ENCODE data around the gene CCT3.

Gene CCT3

DNA sequence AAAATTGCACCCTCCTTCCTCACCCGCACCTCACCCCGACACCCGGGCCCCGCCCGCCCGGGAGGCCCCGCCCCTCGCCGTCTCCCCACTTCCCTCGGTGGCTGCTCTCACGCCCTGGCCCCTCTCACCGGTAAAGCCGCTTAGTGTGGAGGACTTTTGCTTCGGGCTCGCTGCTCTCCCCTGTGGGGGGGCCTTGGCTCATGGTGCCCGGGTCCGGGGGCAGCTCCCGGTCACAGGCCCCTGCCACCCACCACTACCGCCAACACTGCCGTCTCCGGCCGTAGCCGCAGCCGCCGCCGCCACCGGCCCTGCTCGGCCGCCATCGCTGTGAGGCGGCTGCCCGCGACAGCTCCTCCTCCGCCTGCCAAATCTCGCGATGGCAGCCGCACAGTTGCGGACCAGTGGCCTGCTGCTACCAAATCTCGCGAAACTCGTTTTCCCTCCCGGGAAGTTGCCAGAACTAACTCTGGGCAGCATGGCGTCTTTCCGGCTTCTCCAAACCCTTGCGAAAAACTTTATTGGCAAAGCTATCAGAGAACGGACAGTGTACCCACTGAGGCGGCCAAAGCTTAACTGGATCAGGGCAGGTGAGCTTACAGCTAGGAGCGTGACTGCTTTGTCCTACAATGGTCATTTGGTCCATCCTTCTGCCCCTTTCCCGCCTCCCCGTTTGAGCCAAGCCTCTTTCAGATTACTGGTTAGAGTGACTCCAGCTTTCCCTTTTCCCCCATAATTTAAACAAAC, 55.4 kb downstream of the CCT3 start, which contains the start of gene SMG5:
SMG5 (minus strand) TSS at position 347 of the 744 bp plus-strand sequence; CDS start at position 202, 145 bp downstream.
- peak; percentile 93 for DNase-seq (ENCODE audit: low read depth, low spot score)

DNA sequence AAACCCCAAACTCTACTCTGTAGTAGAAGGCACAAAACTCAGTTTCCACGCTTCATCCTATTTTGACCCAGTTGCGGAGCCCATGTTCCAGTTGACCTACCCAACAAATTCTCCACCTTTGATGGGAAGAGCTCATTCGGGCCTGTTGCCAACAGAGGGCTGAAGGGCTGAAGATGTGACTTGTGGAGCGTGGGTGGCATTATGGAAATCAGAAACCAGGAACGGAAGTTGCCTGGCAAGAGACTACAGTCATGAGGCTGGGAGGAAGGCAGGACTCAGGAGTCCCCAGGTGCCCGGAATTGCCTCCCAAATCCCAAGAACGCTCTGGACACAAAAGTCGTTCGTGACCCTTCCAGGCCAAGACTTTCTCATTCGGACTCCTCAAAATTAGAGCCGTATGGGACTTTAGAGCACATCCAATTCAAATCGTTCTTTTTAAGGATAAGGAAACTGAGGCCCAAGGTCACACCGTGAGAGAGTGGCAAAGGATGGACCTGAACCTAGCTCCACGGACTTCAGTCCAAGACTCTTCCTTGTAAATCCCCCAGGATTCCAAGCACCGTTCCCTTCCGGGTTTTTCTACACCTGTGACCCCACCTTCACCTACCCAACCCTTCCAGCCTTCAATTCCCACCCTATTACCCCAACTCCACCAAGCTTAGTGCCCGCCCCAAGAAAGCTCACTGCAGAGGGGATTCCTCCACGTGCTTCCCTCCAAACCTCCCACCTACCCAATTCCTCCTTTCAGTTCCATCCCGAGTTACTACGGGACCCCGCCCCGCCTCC, 56.2 kb downstream of the CCT3 start:
- DNase-seq (ENCODE audit: low read depth, low spot score) = no peak

DNA sequence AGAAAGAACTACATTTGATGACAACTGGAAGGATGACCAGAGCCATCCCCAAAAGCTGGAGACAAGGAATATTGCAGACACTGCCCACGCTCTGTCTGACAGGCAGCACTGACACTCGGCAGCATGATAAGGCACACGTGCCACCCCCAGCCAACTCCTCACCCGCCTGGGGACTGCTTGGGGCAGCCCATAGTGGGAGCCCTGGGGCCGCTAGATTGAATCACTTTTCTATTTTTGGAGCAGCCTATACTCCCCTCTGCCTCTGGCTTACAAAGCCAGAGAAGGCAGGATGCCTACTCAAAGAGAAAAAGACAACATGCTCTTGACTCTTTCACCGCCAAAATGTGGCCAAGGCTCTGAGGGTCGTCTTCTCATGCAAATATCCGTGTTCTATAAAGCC, 56.8 kb downstream of the CCT3 start:
- DNase-seq (ENCODE audit: low read depth, low spot score) = no peak

DNA sequence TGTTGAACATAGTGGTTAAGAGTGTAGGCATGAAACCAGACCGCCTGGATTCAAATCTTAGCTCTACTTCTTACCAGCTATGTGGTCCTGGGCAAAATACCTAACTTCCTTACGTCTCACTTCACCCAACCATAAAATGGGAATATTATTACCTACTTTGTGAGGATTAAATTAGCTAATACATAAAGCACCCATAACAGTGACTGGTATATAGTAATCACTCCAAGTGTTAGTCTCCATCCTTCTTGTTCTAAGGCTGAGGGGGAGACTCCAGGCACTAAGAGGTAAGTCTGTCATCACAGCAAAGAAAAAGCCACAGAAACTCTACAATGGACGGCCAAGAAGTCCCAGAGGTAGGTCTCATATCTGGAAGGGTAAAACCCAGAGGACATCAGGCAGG, 58.3 kb downstream of the CCT3 start:
- DNase-seq (ENCODE audit: low read depth, low spot score) = no peak

DNA sequence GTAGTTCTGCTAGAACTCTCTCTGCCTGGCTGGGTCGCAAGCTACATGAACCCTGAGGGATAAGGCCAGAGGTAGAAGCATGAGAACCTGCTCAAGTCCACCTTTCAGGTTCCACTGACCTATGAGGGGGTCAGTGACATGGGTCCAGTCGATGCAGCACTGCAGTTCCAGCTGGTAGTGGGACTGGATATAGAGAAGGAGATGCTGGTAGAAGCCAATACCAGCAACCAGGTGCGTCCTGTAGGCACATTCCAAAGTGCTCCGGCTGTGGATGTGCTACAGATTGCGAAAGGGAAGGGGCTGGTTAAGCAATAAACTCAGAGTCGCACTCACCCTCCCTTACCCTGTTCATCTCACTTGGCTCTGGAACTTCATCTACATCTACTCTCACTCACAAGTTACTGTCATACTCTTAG, 61.1 kb downstream of the CCT3 start:
- no peak for DNase-seq (ENCODE audit: low read depth, low spot score)

DNA sequence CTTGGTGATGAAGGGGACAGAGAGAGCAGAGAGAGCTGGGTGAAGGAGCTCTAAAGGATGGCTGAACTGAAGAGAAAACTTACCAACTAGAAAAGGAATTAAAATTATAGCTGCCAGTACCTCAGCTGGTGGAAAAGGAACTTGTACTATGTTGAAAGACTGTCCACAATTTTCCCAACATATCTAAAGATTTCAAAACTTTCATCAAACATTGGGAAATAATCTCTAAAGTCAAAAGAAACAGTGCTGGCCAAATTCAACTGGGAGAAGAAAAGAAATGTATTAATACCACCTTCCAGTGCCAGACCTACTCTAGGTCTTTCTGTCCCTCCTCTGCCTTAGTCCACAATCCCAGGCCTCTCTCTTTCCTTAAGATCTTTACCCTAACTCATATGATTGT, 61.6 kb downstream of the CCT3 start:
- DNase-seq (ENCODE audit: low read depth, low spot score) = no peak

DNA sequence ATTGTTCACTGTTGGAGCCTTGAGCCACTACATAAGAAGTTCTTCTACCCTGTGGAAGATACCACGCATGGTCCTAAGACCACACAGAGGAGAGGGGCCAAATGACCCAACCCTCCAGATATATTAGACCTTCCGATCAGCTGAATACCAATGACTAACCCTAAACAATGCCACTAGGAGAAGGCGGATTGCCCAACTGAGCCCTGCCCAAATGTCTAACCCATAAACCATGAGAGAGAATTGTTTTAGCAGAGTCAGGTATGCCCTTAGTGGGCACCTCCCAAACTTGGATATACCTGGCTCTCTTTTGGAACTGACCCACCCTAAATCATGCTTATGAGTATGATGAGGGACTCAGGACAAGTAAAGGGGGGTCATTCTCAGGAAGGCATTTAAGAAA, 67.8 kb downstream of the CCT3 start:
- DNase-seq (ENCODE audit: low read depth, low spot score) = no peak

DNA sequence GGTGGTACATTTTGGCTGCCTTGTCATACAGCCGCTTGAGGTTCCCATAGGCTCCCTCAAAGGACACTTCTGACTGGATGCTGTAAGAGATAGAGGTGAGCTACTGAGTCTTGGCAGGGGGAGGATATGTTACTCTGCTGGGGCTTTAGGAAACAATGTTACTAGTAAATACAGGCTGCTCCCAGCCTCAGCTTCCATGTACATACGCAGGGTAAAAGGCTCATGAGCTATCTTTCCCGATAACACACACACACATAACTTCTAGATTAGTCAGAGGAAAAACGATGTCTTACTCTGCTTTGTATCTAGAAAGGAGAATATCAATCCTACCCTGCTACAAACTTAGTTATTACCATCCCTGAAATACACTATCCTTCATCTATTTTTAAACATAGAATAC, 69.8 kb downstream of the CCT3 start:
- DNase-seq (ENCODE audit: low read depth, low spot score) = no peak

DNA sequence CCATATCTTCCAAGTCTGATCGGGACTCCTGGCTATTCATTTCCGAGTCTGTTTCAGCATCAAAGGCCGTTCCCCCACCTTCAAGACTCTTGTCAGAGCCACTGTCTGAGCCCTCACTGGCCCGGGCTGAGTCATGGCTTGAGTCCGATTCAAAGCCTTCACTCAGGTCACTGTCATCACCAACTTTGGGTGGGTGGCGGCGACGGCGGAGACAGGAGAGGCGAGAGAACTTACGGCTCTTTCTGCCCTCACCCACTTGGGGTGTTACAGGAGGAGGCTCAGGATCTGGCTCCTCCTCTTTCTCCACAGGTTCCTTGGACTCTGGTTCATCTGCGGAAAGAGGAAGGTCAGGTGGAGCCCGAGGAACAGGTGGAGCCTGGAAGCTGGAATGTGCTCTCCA, 72.0 kb downstream of the CCT3 start:
- no peak for DNase-seq (ENCODE audit: low read depth, low spot score)

DNA sequence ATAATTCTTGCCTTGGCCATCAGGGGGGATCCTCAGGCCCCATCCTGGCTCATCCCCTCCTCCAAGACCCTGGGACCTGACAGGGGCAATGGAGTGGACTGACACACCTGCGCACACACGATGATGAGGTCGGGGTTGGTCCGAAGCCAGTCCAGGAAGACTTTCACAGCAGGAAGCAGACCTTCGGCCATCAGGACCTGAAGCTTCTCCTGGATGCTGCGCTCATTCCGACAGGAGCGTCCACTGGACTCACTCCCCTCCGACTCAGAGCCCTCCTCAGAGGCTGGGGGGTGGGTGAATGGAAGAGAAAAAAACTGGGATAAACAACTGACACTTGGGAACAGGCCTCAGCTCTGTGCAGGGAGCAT, 74.8 kb downstream of the CCT3 start:
- DNase-seq (ENCODE audit: low read depth, low spot score) = no peak

DNA sequence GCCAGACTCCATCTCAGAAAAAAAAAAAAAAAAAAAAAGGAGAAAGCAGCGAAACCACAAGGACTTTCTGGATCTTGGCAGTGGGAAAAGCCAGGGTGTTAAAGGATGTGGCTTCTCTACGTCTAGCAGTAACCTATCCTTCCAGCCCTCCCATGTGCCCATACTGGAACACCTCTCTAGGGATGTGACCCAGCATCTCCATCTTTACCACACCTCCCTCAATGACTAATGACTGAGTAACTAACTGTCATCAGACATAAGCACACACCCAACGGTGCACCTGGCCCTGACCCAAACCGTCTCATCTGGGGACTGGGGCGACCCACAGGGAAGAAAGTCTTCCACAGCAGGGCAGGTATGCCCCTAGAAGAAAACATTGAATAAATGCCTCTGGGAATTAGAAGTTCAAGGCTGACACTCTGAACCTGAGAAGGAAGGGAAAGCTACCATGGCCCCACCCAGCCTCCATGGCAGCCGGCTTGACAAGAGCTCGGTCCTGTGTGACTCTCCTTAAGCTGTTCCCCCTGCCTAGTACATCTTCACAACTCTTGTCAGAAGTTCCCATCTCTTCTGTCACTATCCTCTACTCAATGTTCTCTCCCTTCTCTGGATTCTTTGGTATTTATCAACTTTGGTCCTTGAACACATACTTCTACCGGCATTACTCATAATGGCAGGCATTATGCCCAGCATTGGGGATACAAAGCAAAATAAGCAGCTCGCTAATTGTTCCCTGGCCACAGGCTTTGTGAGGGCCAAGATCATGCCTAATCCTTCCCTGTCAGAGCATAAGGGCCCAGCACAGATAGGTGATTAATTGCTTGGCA, 75.4 kb downstream of the CCT3 start:
- no peak for DNase-seq (ENCODE audit: low read depth, low spot score)

DNA sequence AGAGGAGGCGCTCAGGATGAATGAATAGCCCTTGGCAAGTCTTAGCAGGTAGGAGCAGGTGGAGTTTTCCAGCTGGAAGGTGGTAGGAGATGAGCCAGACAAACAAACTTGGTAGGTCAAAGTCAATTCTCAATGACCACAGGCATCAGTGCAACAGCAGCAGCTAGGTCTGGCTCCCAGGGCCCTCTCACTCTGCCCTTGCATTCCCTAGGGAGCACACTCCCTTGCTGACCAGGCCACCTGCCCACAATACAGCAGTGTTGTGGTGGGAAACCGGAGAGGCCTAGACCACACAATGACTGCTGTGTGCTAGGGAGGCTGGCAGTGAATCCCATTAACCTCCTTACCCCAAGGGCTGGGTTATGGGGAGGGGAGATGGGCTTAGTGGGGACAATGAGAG, 77.2 kb downstream of the CCT3 start:
- DNase-seq (ENCODE audit: low read depth, low spot score) = no peak

DNA sequence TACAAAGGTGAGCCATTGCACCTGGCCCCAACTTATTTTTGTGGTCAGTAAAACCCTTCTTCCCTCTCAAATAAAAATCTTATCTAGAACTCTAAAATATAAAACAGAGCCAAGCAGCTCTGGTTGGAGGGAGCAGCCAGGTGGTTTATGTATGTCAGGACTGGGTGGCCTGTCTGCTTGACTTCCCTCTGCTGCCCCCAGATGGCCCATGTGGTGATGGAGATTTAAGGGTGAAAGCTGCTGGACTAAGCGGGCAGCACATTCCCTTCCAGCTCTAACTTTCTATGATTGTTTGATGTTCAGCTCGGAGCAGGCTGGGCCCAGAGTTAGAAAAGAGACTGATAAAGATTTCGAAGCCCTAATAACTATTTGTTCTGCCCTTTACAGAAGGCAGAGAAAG, 78.3 kb downstream of the CCT3 start:
- DNase-seq (ENCODE audit: low read depth, low spot score) = no peak

Data from brain pericyte (primary cell).